H1 (cell line): ENCODE measurements around the gene KIAA1671. TPM values are rescaled to one million over a fixed set of nuclear protein-coding genes. Genes with fewer than 3 reads are reported as not detected.

Experiments used
- CTCF ChIA-PET: fragments of 300-600 bp; sonication (Branson Sonifier 250); formaldehyde crosslinking; loops from one replicate; lab custom pipeline; 2021; ENCODE audit not compliant: partially characterized antibody; lab: Charles Lee
- POLR2A ChIA-PET: fragments of 300-600 bp; sonication (Branson Sonifier 250); formaldehyde crosslinking; loops from one replicate; lab custom pipeline; 2021; ENCODE audit warnings: inconsistent platforms; ENCODE audit not compliant: partially characterized antibody; lab: Charles Lee
- DNase-seq, 2 experiments: peaks; one replicate each; pipeline versions ENCODE4 v3.0.0 to v3.0.0-alpha.2; 2010 to 2022; ENCODE audit warnings: low spot score in 2 of 2, low read depth in 1 of 2, mixed read lengths in 1 of 2
- FAIRE-seq: peaks from 2 replicates; lab custom pipeline; 2011; peaks lifted over from hg19 to GRCh38; lab: Jason Lieb, UNC
- H2AFZ ChIP-seq: 2 replicates; pipeline ENCODE4 v1.8.1; 2012; ENCODE audit warnings: low read length, inconsistent platforms
- H2AK5ac ChIP-seq: 2 replicates; pipeline ENCODE4 v1.6.1; 2013; ENCODE audit warnings: low read depth, low read length
- H2BK120ac ChIP-seq: replicated peaks from 2 replicates; pipeline ENCODE3; 2013; ENCODE audit warnings: low read depth, low read length, inconsistent platforms
- H2BK12ac ChIP-seq: 2 replicates; pipeline ENCODE4 v1.6.1; 2013; ENCODE audit warnings: low read depth, low read length
- H2BK15ac ChIP-seq: 2 replicates; pipeline ENCODE4 v1.6.1; 2013; ENCODE audit warnings: low read length
- H2BK20ac ChIP-seq: 2 replicates; pipeline ENCODE4 v1.6.1; 2013; ENCODE audit warnings: low read length
- H2BK5ac ChIP-seq: 2 replicates; pipeline ENCODE4 v1.6.1; 2013; ENCODE audit warnings: low read depth, low read length
- H3K14ac ChIP-seq: 2 replicates; pipeline ENCODE4 v1.6.1; 2013; ENCODE audit warnings: inconsistent platforms; ENCODE audit not compliant: insufficient read length
- H3K18ac ChIP-seq: 2 replicates; pipeline ENCODE4 v1.6.1; 2013; ENCODE audit warnings: low read length; ENCODE audit errors: extremely low read depth
- H3K23ac ChIP-seq: 2 replicates; pipeline ENCODE4 v1.6.1; 2013; ENCODE audit warnings: inconsistent platforms; ENCODE audit not compliant: insufficient read length
- H3K23me2 ChIP-seq: 2 replicates; pipeline ENCODE4 v1.6.1; 2013; ENCODE audit warnings: low read depth, low read length
- H3K27ac ChIP-seq: 2 replicates; pipeline ENCODE4 v1.6.1; 2011; ENCODE audit warnings: low read depth, low read length, inconsistent platforms
- H3K27me3 ChIP-seq, 4 experiments: replicated peaks in 1 of 4; 1 replicate in 1 of 4; 2 replicates in 3 of 4; pipeline versions ENCODE4 v1.6.1 to v1.8.1; 2011 to 2013; ENCODE audit warnings: low read length in 3 of 4, mild to moderate bottlenecking in 3 of 4, inconsistent platforms in 2 of 4, mixed read lengths in 2 of 4, moderate library complexity in 1 of 4; ENCODE audit not compliant: control insufficient read depth in 3 of 4, insufficient read depth in 3 of 4; ENCODE audit errors: extremely low read depth in 1 of 4
- H3K36me3 ChIP-seq, 4 experiments: 2 replicates each; pipeline versions ENCODE4 v1.6.1 to v1.8.1; 2011 to 2013; ENCODE audit warnings: mild to moderate bottlenecking in 4 of 4, low read length in 3 of 4, moderate library complexity in 2 of 4, control low read depth in 1 of 4, inconsistent platforms in 1 of 4; ENCODE audit not compliant: insufficient read depth in 4 of 4, control insufficient read depth in 2 of 4
- H3K4ac ChIP-seq: replicated peaks from 2 replicates; pipeline ENCODE3; 2013; ENCODE audit warnings: low read length, low read depth, mixed read lengths, inconsistent platforms; ENCODE audit not compliant: insufficient read length
- H3K4me1 ChIP-seq, 4 experiments: replicated peaks in 1 of 4; 1 replicate in 1 of 4; 2 replicates in 3 of 4; pipeline versions ENCODE4 v1.6.1 to v1.8.1; 2011 to 2013; ENCODE audit warnings: low read length in 3 of 4, inconsistent platforms in 2 of 4, mixed read lengths in 1 of 4; ENCODE audit not compliant: insufficient read depth in 4 of 4, control insufficient read depth in 3 of 4
- H3K4me2 ChIP-seq, 2 experiments: 2 replicates each; pipeline versions ENCODE4 v1.6.1 to v1.8.1; 2011 to 2013; ENCODE audit warnings: low read depth in 2 of 2, low read length in 2 of 2, control low read depth in 1 of 2, inconsistent platforms in 1 of 2, mild to moderate bottlenecking in 1 of 2; ENCODE audit not compliant: insufficient read depth in 1 of 2
- H3K4me3 ChIP-seq, 4 experiments: fragments of 200-600, 300-600 bp in 1 of 4; sonication (generic), shearing (Covaris generic), sonication (Bioruptor Twin) in 1 of 4; 2 replicates each; pipeline versions ENCODE4 v1.5.1 to v1.8.1; 2011 to 2016; ENCODE audit warnings: low read length in 4 of 4, low read depth in 3 of 4, control low read depth in 2 of 4, inconsistent platforms in 2 of 4, mild to moderate bottlenecking in 2 of 4, mixed read lengths in 1 of 4, moderate library complexity in 1 of 4; ENCODE audit not compliant: insufficient read depth in 2 of 4; ENCODE audit errors: extremely low read depth in 1 of 4
- H3K56ac ChIP-seq: replicated peaks from 2 replicates; pipeline ENCODE3; 2013; ENCODE audit warnings: low read depth, mild to moderate bottlenecking, mixed read lengths, low read length, inconsistent platforms; ENCODE audit not compliant: insufficient read length
- H3K79me1 ChIP-seq: 2 replicates; pipeline ENCODE4 v1.6.1; 2013; ENCODE audit warnings: low read depth, low read length, control low read depth
- H3K79me2 ChIP-seq, 2 experiments: 2 replicates each; pipeline versions ENCODE4 v1.6.1 to v1.8.1; 2012 to 2013; ENCODE audit warnings: low read length in 2 of 2, mild to moderate bottlenecking in 2 of 2, inconsistent platforms in 1 of 2; ENCODE audit not compliant: insufficient read depth in 2 of 2, control insufficient read depth in 1 of 2
- H3K9ac ChIP-seq, 4 experiments: replicated peaks in 1 of 4; 1 replicate in 1 of 4; 2 replicates in 3 of 4; pipeline versions ENCODE4 v1.6.1 to v1.8.1; 2011 to 2013; ENCODE audit warnings: low read depth in 3 of 4, low read length in 3 of 4, control low read depth in 2 of 4, mild to moderate bottlenecking in 2 of 4, moderate library complexity in 2 of 4, inconsistent platforms in 1 of 4; ENCODE audit errors: extremely low read depth in 1 of 4
- H3K9me3 ChIP-seq, 2 experiments: 2 replicates each; pipeline versions ENCODE4 v1.6.1 to v1.8.1; 2012 to 2013; ENCODE audit warnings: mild to moderate bottlenecking in 2 of 2, moderate library complexity in 2 of 2, control low read depth in 1 of 2, inconsistent platforms in 1 of 2, low read depth in 1 of 2, low read length in 1 of 2, mixed read lengths in 1 of 2; ENCODE audit not compliant: insufficient read depth in 2 of 2
- H4K20me1 ChIP-seq, 2 experiments: replicated peaks in 1 of 2; 2 replicates each; pipeline versions ENCODE3 to v1.8.1; 2011 to 2013; ENCODE audit warnings: inconsistent platforms in 2 of 2, low read length in 2 of 2, mild to moderate bottlenecking in 1 of 2; ENCODE audit not compliant: insufficient read depth in 2 of 2, control insufficient read depth in 1 of 2
- H4K5ac ChIP-seq: 2 replicates; pipeline ENCODE4 v1.6.1; 2013; ENCODE audit warnings: low read length, low read depth, mixed read lengths, inconsistent platforms; ENCODE audit not compliant: insufficient read length
- H4K8ac ChIP-seq: 2 replicates; pipeline ENCODE4 v1.8.0; 2013; ENCODE audit warnings: mild to moderate bottlenecking, moderate library complexity, low read length, inconsistent platforms; ENCODE audit not compliant: insufficient read depth; ENCODE audit errors: extremely low read depth
- H4K91ac ChIP-seq: replicated peaks from 2 replicates; pipeline ENCODE3; 2013; ENCODE audit warnings: low read length, mixed read lengths, inconsistent platforms; ENCODE audit not compliant: insufficient read length
- BCL11A ChIP-seq, 2 experiments: IDR thresholded peaks; one replicate each; pipeline ENCODE4 v1.6.1; 2011; ENCODE audit warnings: low read depth in 2 of 2, low read length in 2 of 2, mild to moderate bottlenecking in 2 of 2
- CBX5 ChIP-seq: fragments of 300-800, 300-1000 bp; sonication (generic); IDR thresholded peaks from 2 replicates; pipeline ENCODE4 v1.7.1; 2016; ENCODE audit warnings: antibody characterized with exemption, low read length, low read depth
- CHD1 ChIP-seq: IDR thresholded peaks from 2 replicates; pipeline ENCODE4 v1.6.1; 2012; ENCODE audit warnings: low read depth, low read length, improper control_type of control experiment
- HDAC2 ChIP-seq, 2 experiments: fragments of 300-600 bp in 1 of 2; sonication (generic) in 1 of 2; IDR thresholded peaks; 2 replicates each; pipeline ENCODE4 v1.6.1; 2011 to 2012; ENCODE audit warnings: low read depth in 2 of 2, low read length in 2 of 2, mild to moderate bottlenecking in 2 of 2, moderate library complexity in 2 of 2, borderline replicate concordance in 1 of 2, inconsistent platforms in 1 of 2
- JUN ChIP-seq: IDR thresholded peaks from 2 replicates; pipeline ENCODE4 v1.6.1; 2011; ENCODE audit warnings: low read depth, mild to moderate bottlenecking, improper control_type of control experiment, low read length
- SIRT6 ChIP-seq: IDR thresholded peaks from one replicate; pipeline ENCODE4 v1.7.1; 2012; ENCODE audit warnings: low read length, inconsistent platforms
- TAF1 ChIP-seq: IDR thresholded peaks from 2 replicates; pipeline ENCODE4 v1.6.1; 2011; ENCODE audit warnings: mild to moderate bottlenecking, low read depth, low read length
- YY1 ChIP-seq: IDR thresholded peaks from 2 replicates; pipeline ENCODE4 v1.6.1; 2011; ENCODE audit warnings: low read depth, mild to moderate bottlenecking, low read length
- WGBS, 2 experiments: shearing (Covaris generic) in 1 of 2; methylation state at CpG; one replicate each; pipeline versions ENCODE4 v1.1.6 to v1.1.7; 2013 to 2015; ENCODE audit warnings: low lambda C conversion rate in 2 of 2, mixed read lengths in 2 of 2, inconsistent platforms in 1 of 2, low coverage in 1 of 2, missing lambda C conversion rate in 1 of 2; ENCODE audit not compliant: insufficient replicate concordance in 2 of 2, insufficient coverage in 1 of 2, insufficient read length in 1 of 2; ENCODE audit errors: extremely low coverage in 1 of 2, missing lambda C conversion rate in 1 of 2; 5-methylcytosine and 5-hydroxymethylcytosine counted together
- polyA plus RNA-seq, 7 experiments: library from polyadenylated mRNA; depleted of rRNA in 3 of 7; stranded (reverse) in 5 of 7; unstranded in 2 of 7; fragments of >200 nt in 5 of 7; fragments of 200-250 nt in 2 of 7; gene quantifications; 1 replicate in 5 of 7; 2 replicates in 1 of 7; 4 replicates in 1 of 7; pipeline versions ENCODE4 v1.2.1 to v1.2.3, GENCODE V29; 2011 to 2013; ENCODE audit warnings: missing spikeins in 2 of 7, mixed read lengths in 2 of 7
- total RNA-seq: library from RNA; stranded (reverse); fragmentation: NEBNext Ultra II Directional; extraction: Animal tissue kit (Norgen Biotek cat#: 25700); gene quantifications from 2 replicates; pipeline ENCODE4 v1.2.1, GENCODE V29; 2021

KIAA1671 gene
- total and polyA plus RNA-seq, 2 of the 8 experiments (the other 6 are each of a cell fraction or from before 2014, with no cell fraction given), result 6.4 to 23.9 TPM

DNA sequence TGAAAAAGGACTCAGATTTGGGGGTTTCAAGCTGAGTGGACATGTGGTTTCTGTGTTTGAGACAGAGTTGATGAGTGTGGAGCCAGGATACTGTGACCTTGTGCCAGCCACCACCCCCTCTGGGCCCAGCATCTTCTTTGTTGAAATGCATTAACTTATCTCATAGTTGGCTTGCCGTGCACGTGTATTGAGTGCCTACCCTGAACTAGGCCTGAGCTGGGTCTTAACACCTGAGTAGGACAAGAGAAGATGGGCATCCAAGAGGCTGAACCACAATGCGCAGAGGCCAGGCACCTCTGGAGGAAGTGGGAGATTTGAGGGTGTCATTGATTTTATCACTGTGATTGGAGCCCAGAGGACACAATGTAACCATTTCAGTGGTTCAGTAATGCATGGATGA, 129.6 kb downstream of the KIAA1671 start:
- H3K4ac ChIP-seq, result no peak overlapping the region
- no peaks in the 10 kb centered on the region for H3K36me3 ChIP-seq
- no peak overlapping the region for H3K4me2 ChIP-seq
- no peak overlapping the region for H3K23ac ChIP-seq
- H2BK5ac ChIP-seq, result no peak overlapping the region
- no peak overlapping the region for H2BK20ac ChIP-seq
- peaks cover 3% of the 10 kb centered on the region for H3K79me1 ChIP-seq
- H3K4me1 ChIP-seq, result peaks cover 0 to 3% (median 0%) of the 10 kb centered on the region in 4 experiments; a peak in 2 of 7 replicates
- no peak overlapping the region for H3K14ac ChIP-seq
- H3K79me2 ChIP-seq, result no peaks in the 10 kb centered on the region; a peak in 1 of 4 replicates
- no peak overlapping the region for H2BK120ac ChIP-seq
- ChIA-PET CTCF (interaction anchor here (0.6 to 5.1 kb wide), 34 partner anchors 8 to 281 kb away, joined by 3 to 43 read pairs (median 5); partner anchors contain the start of gene CRYBB3), POLR2A (interaction anchor here (1.3 kb wide), 1 partner anchor 29 kb away, joined by 3 read pairs; no protein-coding TSS in a partner anchor)
- no peak overlapping the region for H2BK12ac ChIP-seq
- no peak overlapping the region for H3K4me3 ChIP-seq
- FAIRE-seq (no peak), DNase-seq (no peak)
- no peak overlapping the region for H2AFZ ChIP-seq
- H3K56ac ChIP-seq, result no peak overlapping the region
- no peak overlapping the region for H3K9ac ChIP-seq
- H4K8ac ChIP-seq, result no peak overlapping the region; the same call in 1 of the 2 replicates
- no peak overlapping the region for H3K27ac ChIP-seq
- H3K23me2 ChIP-seq, result no peaks in the 10 kb centered on the region
- H2BK15ac ChIP-seq, result no peak overlapping the region
- WGBS, 2 experiments, result 100% methylated on average over 3 of the region's 3 CpGs; no CpG with 5 or more reads in 1 of the 2 experiments
- peaks cover 0 to 1% of the 10 kb centered on the region in 2 experiments for H4K20me1 ChIP-seq
- no peak overlapping the region for H4K5ac ChIP-seq
- H3K27me3 ChIP-seq, result no peaks in the 10 kb centered on the region
- H3K9me3 ChIP-seq, result no peaks in the 10 kb centered on the region
- H4K91ac ChIP-seq, result no peak overlapping the region
- H2AK5ac ChIP-seq, result no peak overlapping the region
- no peak for TF ChIP-seq CHD1
- no peak for TF ChIP-seq HDAC2 (IDR thresholded peaks at IDR 0.05; ENCODE audit: borderline replicate concordance in 1 of 2, low read depth in 2 of 2, low read length in 2 of 2)
- no peak for TF ChIP-seq CBX5
- no peak for TF ChIP-seq YY1
- no peak for TF ChIP-seq TAF1
- no peak for TF ChIP-seq JUN
- TF ChIP-seq BCL11A (IDR thresholded peaks at IDR 0.05; ENCODE audit: low read depth in 2 of 2, low read length in 2 of 2), result no peak
- no peak for TF ChIP-seq SIRT6
- TF ChIP-seq, all 59 proteins: peak for 0
- H3K18ac ChIP-seq, result no peak overlapping the region
